Measurements from ENCODE around the gene EEF1A2.

Gene EEF1A2

DNA sequence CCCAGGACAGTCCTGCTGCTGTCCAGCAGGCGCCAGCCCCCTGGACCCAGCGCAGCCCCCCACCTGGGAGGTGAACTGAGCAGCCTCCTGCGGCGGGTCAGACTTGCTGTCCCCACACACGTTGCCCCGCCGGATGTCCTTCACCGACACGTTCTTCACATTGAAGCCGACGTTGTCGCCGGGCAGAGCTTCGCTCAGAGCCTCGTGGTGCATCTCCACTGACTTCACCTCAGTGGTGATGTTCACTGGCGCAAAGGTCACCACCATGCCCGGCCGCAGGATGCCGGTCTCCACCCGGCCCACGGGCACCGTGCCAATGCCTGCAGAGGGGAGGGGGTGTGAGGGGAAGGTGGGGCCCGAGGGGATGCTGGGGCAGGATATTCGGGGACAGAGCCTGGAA is 8.5 kb downstream of the EEF1A2 start:
- TF ChIP-seq, protein P1, sequence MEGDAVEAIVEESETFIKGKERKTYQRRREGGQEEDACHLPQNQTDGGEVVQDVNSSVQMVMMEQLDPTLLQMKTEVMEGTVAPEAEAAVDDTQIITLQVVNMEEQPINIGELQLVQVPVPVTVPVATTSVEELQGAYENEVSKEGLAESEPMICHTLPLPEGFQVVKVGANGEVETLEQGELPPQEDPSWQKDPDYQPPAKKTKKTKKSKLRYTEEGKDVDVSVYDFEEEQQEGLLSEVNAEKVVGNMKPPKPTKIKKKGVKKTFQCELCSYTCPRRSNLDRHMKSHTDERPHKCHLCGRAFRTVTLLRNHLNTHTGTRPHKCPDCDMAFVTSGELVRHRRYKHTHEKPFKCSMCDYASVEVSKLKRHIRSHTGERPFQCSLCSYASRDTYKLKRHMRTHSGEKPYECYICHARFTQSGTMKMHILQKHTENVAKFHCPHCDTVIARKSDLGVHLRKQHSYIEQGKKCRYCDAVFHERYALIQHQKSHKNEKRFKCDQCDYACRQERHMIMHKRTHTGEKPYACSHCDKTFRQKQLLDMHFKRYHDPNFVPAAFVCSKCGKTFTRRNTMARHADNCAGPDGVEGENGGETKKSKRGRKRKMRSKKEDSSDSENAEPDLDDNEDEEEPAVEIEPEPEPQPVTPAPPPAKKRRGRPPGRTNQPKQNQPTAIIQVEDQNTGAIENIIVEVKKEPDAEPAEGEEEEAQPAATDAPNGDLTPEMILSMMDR (conservative IDR thresholded peaks at IDR 0.05; ENCODE audit: low read depth, low read length) = no peak
- H3K4me1 ChIP-seq (ENCODE audit: low read depth, poor library complexity, severe bottlenecking) = no peaks in the 10 kb centered on the region
- no peak overlapping the region for H3K9ac ChIP-seq
- no peak overlapping the region for H3K27ac ChIP-seq
- H3K79me2 ChIP-seq (ENCODE audit: insufficient read depth, low read depth) = no peaks in the 10 kb centered on the region
- no peaks in the 10 kb centered on the region for H4K20me1 ChIP-seq (ENCODE audit: insufficient read depth)
- no peak overlapping the region for H3K4me2 ChIP-seq
- no peak overlapping the region for H3K4me3 ChIP-seq (IDR thresholded peaks at IDR 0.05; ENCODE audit: insufficient read depth, low read depth, low read length)
- H2AFZ ChIP-seq (ENCODE audit: low read depth) = no peak overlapping the region
- H3K27me3 ChIP-seq (ENCODE audit: insufficient read depth, low read depth) = peaks cover 67% of the 10 kb centered on the region
- no peaks in the 10 kb centered on the region for H3K36me3 ChIP-seq (ENCODE audit: insufficient read depth)

DNA sequence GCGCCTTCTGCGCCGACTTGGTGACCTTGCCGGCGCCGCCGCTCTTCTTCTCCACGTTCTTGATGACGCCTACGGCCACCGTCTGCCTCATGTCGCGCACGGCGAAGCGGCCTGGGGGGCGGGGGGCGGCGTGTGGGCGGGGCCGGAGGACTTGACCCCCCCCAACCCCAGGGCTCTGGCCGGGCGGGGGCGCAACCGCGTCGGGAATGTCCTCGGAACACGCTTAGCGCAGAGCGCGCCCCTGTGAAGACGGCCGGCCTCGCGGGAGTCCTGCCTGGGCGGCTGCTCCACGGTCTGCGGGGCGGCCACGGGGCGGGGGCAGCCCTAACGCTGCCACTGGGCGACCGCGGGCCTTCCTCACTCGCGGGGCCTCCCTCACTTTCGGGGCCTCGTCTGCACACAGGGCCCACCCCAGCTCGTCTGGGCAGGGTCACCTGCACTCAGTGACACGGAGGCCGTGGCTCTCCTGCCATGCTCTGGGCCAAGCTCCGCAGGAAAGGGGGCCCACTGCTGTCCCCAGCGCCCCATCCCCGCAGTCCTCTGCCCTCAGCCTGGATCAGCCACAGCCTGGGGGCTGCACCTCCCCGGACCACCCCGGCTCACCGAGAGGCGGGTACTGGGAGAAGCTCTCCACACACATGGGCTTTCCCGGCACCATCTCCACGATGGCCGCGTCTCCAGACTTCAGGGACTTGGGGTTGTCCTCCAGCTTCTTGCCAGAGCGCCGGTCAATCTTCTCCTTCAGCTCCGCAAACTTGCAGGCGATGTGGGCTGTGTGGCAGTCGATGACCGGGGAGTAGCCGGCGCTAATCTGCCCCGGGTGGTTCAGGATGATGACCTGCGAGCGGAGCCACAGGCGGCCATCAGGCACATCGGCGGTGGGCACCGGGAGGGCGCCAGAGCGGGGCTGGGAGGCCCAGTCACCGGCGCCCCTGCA is 10.3 kb downstream of the EEF1A2 start:
- Histone ChIP-seq H3K4me3 (IDR thresholded peaks at IDR 0.05; ENCODE audit: insufficient read depth, low read depth, low read length) (no peak overlapping the region), H3K9ac (no peak overlapping the region), H3K4me1 (ENCODE audit: low read depth, poor library complexity, severe bottlenecking) (peaks cover under 1% of the 10 kb centered on the region), H2AFZ (ENCODE audit: low read depth) (no peak overlapping the region), H3K79me2 (ENCODE audit: insufficient read depth, low read depth) (no peaks in the 10 kb centered on the region), H4K20me1 (ENCODE audit: insufficient read depth) (no peaks in the 10 kb centered on the region), H3K27me3 (ENCODE audit: insufficient read depth, low read depth) (peaks cover 69% of the 10 kb centered on the region), H3K27ac (no peak overlapping the region), H3K36me3 (ENCODE audit: insufficient read depth) (no peaks in the 10 kb centered on the region), H3K4me2 (no peak overlapping the region)
- TF ChIP-seq, protein P1 (conservative IDR thresholded peaks at IDR 0.05; ENCODE audit: low read depth, low read length) = no peak

DNA sequence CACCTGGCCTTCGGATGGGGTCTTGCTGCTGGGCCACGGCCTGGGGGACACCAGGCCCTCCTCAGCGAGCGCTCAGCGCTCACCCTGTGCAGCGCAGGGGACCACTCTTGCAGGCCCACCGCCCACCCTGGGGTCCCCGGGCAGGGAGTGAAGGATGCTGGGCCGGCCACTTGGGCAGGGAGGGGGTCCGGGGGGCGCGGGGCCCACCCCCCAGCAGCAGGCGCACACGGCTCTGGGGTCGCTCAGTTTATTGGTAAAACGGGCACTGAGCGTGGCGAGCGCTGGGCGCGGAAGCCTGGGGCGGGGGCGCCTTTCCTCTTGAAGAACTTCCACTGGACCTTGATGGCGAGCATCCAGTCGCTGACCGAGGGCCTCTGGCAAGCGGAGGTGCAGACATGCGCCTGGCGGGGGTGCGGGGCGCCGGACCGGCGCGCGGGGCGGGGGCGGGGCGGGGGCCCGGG is 11.1 kb downstream of the EEF1A2 start:
- no peak overlapping the region for H2AFZ ChIP-seq (ENCODE audit: low read depth)

GRCh38 chr20:63487116-63487764 is 11.6 kb downstream of the EEF1A2 start:
- Histone ChIP-seq H4K20me1 (ENCODE audit: insufficient read depth) (no peaks in the 10 kb centered on the region), H3K36me3 (ENCODE audit: insufficient read depth) (no peaks in the 10 kb centered on the region), H3K27me3 (ENCODE audit: insufficient read depth, low read depth) (peaks cover 76% of the 10 kb centered on the region), H3K4me3 (IDR thresholded peaks at IDR 0.05; ENCODE audit: insufficient read depth, low read depth, low read length) (no peak overlapping the region), H3K79me2 (ENCODE audit: insufficient read depth, low read depth) (no peaks in the 10 kb centered on the region), H2AFZ (ENCODE audit: low read depth) (no peak overlapping the region), H3K4me2 (no peak overlapping the region), H3K27ac (no peak overlapping the region), H3K4me1 (ENCODE audit: low read depth, poor library complexity, severe bottlenecking) (peaks cover 14% of the 10 kb centered on the region), H3K9ac (no peak overlapping the region)
- TF ChIP-seq, protein P1 (conservative IDR thresholded peaks at IDR 0.05; ENCODE audit: low read depth, low read length) = no peak

More for the DNA sequence above, 11.1 kb downstream of the EEF1A2 start:
- peaks cover 70% of the 10 kb centered on the region for H3K27me3 ChIP-seq (ENCODE audit: insufficient read depth, low read depth)
- no peaks in the 10 kb centered on the region for H3K79me2 ChIP-seq (ENCODE audit: insufficient read depth, low read depth)
- H3K9ac ChIP-seq = no peak overlapping the region
- no peaks in the 10 kb centered on the region for H3K36me3 ChIP-seq (ENCODE audit: insufficient read depth)
- no peak overlapping the region for H3K27ac ChIP-seq
- peaks cover 8% of the 10 kb centered on the region for H3K4me1 ChIP-seq (ENCODE audit: low read depth, poor library complexity, severe bottlenecking)
- H3K4me3 ChIP-seq (IDR thresholded peaks at IDR 0.05; ENCODE audit: insufficient read depth, low read depth, low read length) = no peak overlapping the region
- TF ChIP-seq, protein P1 (conservative IDR thresholded peaks at IDR 0.05; ENCODE audit: low read depth, low read length) = no peak
- H3K4me2 ChIP-seq = no peak overlapping the region
- H4K20me1 ChIP-seq (ENCODE audit: insufficient read depth) = no peaks in the 10 kb centered on the region

All from KMS-11 (cell line).